H9 (cell line): ENCODE data around the gene SPRR4. TPM values are rescaled to one million over a fixed set of nuclear protein-coding genes. Genes with fewer than 3 reads are reported as not detected.
A peak's percentile ranks its signal among the peaks of the same experiment; 100 is the strongest.

Experiments used
- DNase-seq: peaks from one replicate; pipeline ENCODE4 v3.0.0-alpha.2; 2017
- H2AFZ ChIP-seq: one replicate; pipeline ENCODE4 v1.6.1; 2013; ENCODE audit warnings: mild to moderate bottlenecking, low read length, control low read depth, moderate library complexity
- H2AK5ac ChIP-seq: 2 replicates; pipeline ENCODE4 v1.6.1; 2013; ENCODE audit warnings: low read length, control low read depth, mixed read lengths; ENCODE audit not compliant: insufficient read length
- H2BK120ac ChIP-seq: one replicate; pipeline ENCODE4 v1.6.1; 2013; ENCODE audit warnings: low read depth, mild to moderate bottlenecking, low read length, control low read depth, inconsistent platforms; ENCODE audit not compliant: poor library complexity, severe bottlenecking
- H2BK12ac ChIP-seq: 2 replicates; pipeline ENCODE4 v1.6.1; 2013; ENCODE audit warnings: low read length, control low read depth, mixed read lengths, low read depth; ENCODE audit not compliant: insufficient read length
- H2BK15ac ChIP-seq: 2 replicates; pipeline ENCODE4 v1.6.1; 2013; ENCODE audit warnings: low read depth, low read length, control low read depth
- H2BK20ac ChIP-seq: one replicate; pipeline ENCODE4 v1.6.1; 2013; ENCODE audit warnings: low read depth, mild to moderate bottlenecking, low read length, control low read depth, inconsistent platforms; ENCODE audit not compliant: poor library complexity, severe bottlenecking
- H2BK5ac ChIP-seq: 2 replicates; pipeline ENCODE4 v1.6.1; 2013; ENCODE audit warnings: low read length, control low read depth, mixed read lengths; ENCODE audit not compliant: insufficient read length
- H3K14ac ChIP-seq: 2 replicates; pipeline ENCODE4 v1.6.1; 2013; ENCODE audit warnings: low read length, control low read depth; ENCODE audit not compliant: insufficient read depth
- H3K18ac ChIP-seq: 2 replicates; pipeline ENCODE4 v1.6.1; 2013; ENCODE audit warnings: low read depth, mild to moderate bottlenecking, mixed read lengths, low read length, control low read depth; ENCODE audit not compliant: insufficient read length
- H3K23ac ChIP-seq: 2 replicates; pipeline ENCODE4 v1.6.1; 2013; ENCODE audit warnings: low read length, control low read depth, mixed read lengths, low read depth; ENCODE audit not compliant: insufficient read length
- H3K23me2 ChIP-seq: 2 replicates; pipeline ENCODE4 v1.6.1; 2013; ENCODE audit warnings: low read depth, mild to moderate bottlenecking, mixed read lengths, low read length, control low read depth; ENCODE audit not compliant: insufficient read length, poor library complexity, severe bottlenecking
- H3K27ac ChIP-seq: 2 replicates; pipeline ENCODE4 v1.5.1; 2013; ENCODE audit warnings: low read length, control low read depth, mixed read lengths, low read depth; ENCODE audit not compliant: insufficient read length
- H3K27me3 ChIP-seq: 2 replicates; pipeline ENCODE4 v1.6.1; 2013; ENCODE audit warnings: low read length, control low read depth, inconsistent platforms; ENCODE audit not compliant: insufficient read depth
- H3K4ac ChIP-seq: 2 replicates; pipeline ENCODE4 v1.6.1; 2013; ENCODE audit warnings: low read depth, mild to moderate bottlenecking, control low read depth, inconsistent platforms, low read length, moderate library complexity
- H3K4me1 ChIP-seq: 2 replicates; pipeline ENCODE4 v1.6.1; 2013; ENCODE audit warnings: low read length, control low read depth, inconsistent platforms; ENCODE audit not compliant: insufficient read depth
- H3K4me2 ChIP-seq: 2 replicates; pipeline ENCODE4 v1.6.1; 2013; ENCODE audit warnings: low read length, control low read depth, mixed read lengths; ENCODE audit not compliant: insufficient read length, insufficient read depth
- H3K56ac ChIP-seq: 2 replicates; pipeline ENCODE4 v1.6.1; 2013; ENCODE audit warnings: low read depth, mild to moderate bottlenecking, mixed read lengths, low read length, control low read depth; ENCODE audit not compliant: insufficient read length
- H3K79me1 ChIP-seq: 2 replicates; pipeline ENCODE4 v1.6.1; 2013; ENCODE audit warnings: low read depth, mild to moderate bottlenecking, moderate library complexity, low read length, control low read depth, inconsistent platforms; ENCODE audit not compliant: insufficient read depth, poor library complexity, severe bottlenecking
- H3K79me2 ChIP-seq: 2 replicates; pipeline ENCODE4 v1.6.1; 2013; ENCODE audit warnings: low read length, control low read depth, inconsistent platforms; ENCODE audit not compliant: insufficient read depth
- H3K9ac ChIP-seq: 2 replicates; pipeline ENCODE4 v1.6.1; 2013; ENCODE audit warnings: low read length, control low read depth, mixed read lengths; ENCODE audit not compliant: insufficient read length; ENCODE audit errors: extremely low read depth
- H3K9me3 ChIP-seq: one replicate; pipeline ENCODE4 v1.6.1; 2013; ENCODE audit warnings: low read depth, low read length, inconsistent platforms; ENCODE audit not compliant: control insufficient read depth
- H3T11ph ChIP-seq: one replicate; pipeline ENCODE4 v1.6.1; 2013; ENCODE audit warnings: mild to moderate bottlenecking, low read length, control low read depth, inconsistent platforms
- H4K20me1 ChIP-seq: one replicate; pipeline ENCODE4 v1.6.1; 2013; ENCODE audit not compliant: control insufficient read depth, insufficient read length, insufficient read depth
- H4K5ac ChIP-seq: 2 replicates; pipeline ENCODE4 v1.6.1; 2013; ENCODE audit warnings: low read depth, mild to moderate bottlenecking, mixed read lengths, low read length, control low read depth; ENCODE audit not compliant: insufficient read length
- H4K8ac ChIP-seq: replicated peaks from 2 replicates; pipeline ENCODE4 v1.6.1; 2013; ENCODE audit warnings: low read length, control low read depth, mixed read lengths, low read depth; ENCODE audit not compliant: insufficient read length
- H4K91ac ChIP-seq: 2 replicates; pipeline ENCODE4 v1.6.1; 2013; ENCODE audit warnings: low read depth, mild to moderate bottlenecking, moderate library complexity, mixed read lengths, low read length, control low read depth; ENCODE audit not compliant: insufficient read length
- H3K27ac Mint-ChIP-seq, 3 experiments: 2 replicates in 2 of 3; 3 replicates in 1 of 3; pipeline ENCODE4 v1.8.0; 2020 to 2021; ENCODE audit warnings: mixed read lengths in 3 of 3, mild to moderate bottlenecking in 1 of 3, moderate library complexity in 1 of 3
- H3K27me3 Mint-ChIP-seq: 2 replicates; pipeline ENCODE4 v1.8.0; 2021; ENCODE audit warnings: low read depth, mild to moderate bottlenecking, moderate library complexity, mixed read lengths
- H3K36me3 Mint-ChIP-seq, 3 experiments: 2 replicates in 2 of 3; 3 replicates in 1 of 3; pipeline ENCODE4 v1.8.0; 2020 to 2021; ENCODE audit warnings: low read depth in 3 of 3, mixed read lengths in 3 of 3; ENCODE audit not compliant: insufficient read depth in 1 of 3
- H3K4me1 Mint-ChIP-seq, 2 experiments: 2 replicates each; pipeline ENCODE4 v1.8.0; 2020; ENCODE audit warnings: mixed read lengths in 2 of 2
- H3K4me3 Mint-ChIP-seq, 2 experiments: 2 replicates in 1 of 2; 3 replicates in 1 of 2; pipeline ENCODE4 v1.8.0; 2020 to 2021; ENCODE audit warnings: mild to moderate bottlenecking in 2 of 2, mixed read lengths in 2 of 2, moderate library complexity in 1 of 2
- H3K9me3 Mint-ChIP-seq, 2 experiments: 2 replicates in 1 of 2; 3 replicates in 1 of 2; pipeline ENCODE4 v1.8.0; 2020; ENCODE audit warnings: mild to moderate bottlenecking in 2 of 2, mixed read lengths in 2 of 2, moderate library complexity in 1 of 2
- CTCF ChIP-seq: fragments of 200-600 bp; sonication (generic); conservative IDR thresholded peaks from 3 replicates; pipeline ENCODE4 v1.8.0; 2021; ENCODE audit warnings: antibody characterized with exemption, mild to moderate bottlenecking
- WGBS: extraction: QIAGEN DNeasy Blood & Tissue Kit; methylation state at CpG from one replicate; pipeline ENCODE4 v1.1.7; 2013; ENCODE audit warnings: missing lambda C conversion rate, low lambda C conversion rate, mixed read lengths; ENCODE audit not compliant: insufficient read length; ENCODE audit errors: extremely low coverage; 5-methylcytosine and 5-hydroxymethylcytosine counted together
- total RNA-seq: library from RNA; stranded (reverse); gene quantifications from 2 replicates; pipeline ENCODE4 v1.2.1, GENCODE V29; 2021

SPRR4 gene
- total RNA-seq, 1 experiment from 2014 or later, result not detected

- Histone ChIP-seq H3K14ac (no peak overlapping the region), H3K18ac (no peak overlapping the region), H2AFZ (no peak overlapping the region), H3K23ac (no peak overlapping the region), H2BK120ac (no peak overlapping the region), H3K79me2 (no peaks in the 10 kb centered on the region), H3K4me2 (no peak overlapping the region), H4K8ac (no peak overlapping the region), H3K79me1 (no peaks in the 10 kb centered on the region), H2BK20ac (no peak overlapping the region), H3K4me1 (no peaks in the 10 kb centered on the region), H2BK15ac (no peak overlapping the region), H3K27me3 (no peaks in the 10 kb centered on the region), H2BK5ac (no peak overlapping the region), H3K23me2 (no peaks in the 10 kb centered on the region), H3K27ac (no peak overlapping the region), H3K56ac (no peak overlapping the region), H4K20me1 (no peaks in the 10 kb centered on the region), H3K4ac (no peak overlapping the region), H2BK12ac (no peak overlapping the region), H2AK5ac (no peak overlapping the region), H3T11ph (no peak overlapping the region), H4K5ac (no peak overlapping the region), H3K9ac (no peak overlapping the region), H4K91ac (no peak overlapping the region), H3K9me3 (no peaks in the 10 kb centered on the region)
- Mint-ChIP-seq H3K36me3 (no peaks in the 10 kb centered on the region), H3K4me3 (no peak overlapping the region), H3K9me3 (peaks cover 4 to 22% of the 10 kb centered on the region in 2 experiments), H3K4me1 (no peaks in the 10 kb centered on the region), H3K27me3 (peaks cover 4% of the 10 kb centered on the region), H3K27ac (peak overlapping the region in 1 of 3 experiments; percentile 14; a peak in 1 of 7 replicates)
- no peak for TF ChIP-seq CTCF
- DNase-seq, result no peak
- WGBS, result no CpG with 5 or more reads among the region's 2 CpGs
Measured at GRCh38 chr1:152968248-152968647, 2.2 kb upstream of the SPRR4 start.
